T-helper 2 cell treated with Interferon-gamma antibody and Interleukin-4, amounts not matched to agents 5 μg/mL and 100 μg/mL, for 36 hours (primary cell): ENCODE measurements around the gene LRIF1.
"Not testable (repeated sequence)": the region's sequence is repeated elsewhere in the genome, so short reads cannot be mapped to it uniquely, and the experiment has no call there.

Experiments used
- DNase-seq: peaks from one replicate; pipeline ENCODE4 v3.0.0; 2021; ENCODE audit warnings: low spot score
- H3K27ac Mint-ChIP-seq: one replicate; pipeline ENCODE4 v1.8.0; 2021; ENCODE audit warnings: mild to moderate bottlenecking, mixed read lengths
- H3K27me3 Mint-ChIP-seq: one replicate; pipeline ENCODE4 v1.8.0; 2021; ENCODE audit warnings: low read depth, mixed read lengths
- H3K36me3 Mint-ChIP-seq: one replicate; pipeline ENCODE4 v1.8.0; 2021; ENCODE audit warnings: low read depth, mixed read lengths
- H3K4me1 Mint-ChIP-seq: one replicate; pipeline ENCODE4 v1.8.0; 2021; ENCODE audit warnings: low read depth, mixed read lengths
- H3K4me3 Mint-ChIP-seq: one replicate; pipeline ENCODE4 v1.8.0; 2022; ENCODE audit warnings: mild to moderate bottlenecking, moderate library complexity, mixed read lengths
- H3K9me3 Mint-ChIP-seq: one replicate; pipeline ENCODE4 v1.8.0; 2021; ENCODE audit warnings: mixed read lengths

The LRIF1 gene, protein sequence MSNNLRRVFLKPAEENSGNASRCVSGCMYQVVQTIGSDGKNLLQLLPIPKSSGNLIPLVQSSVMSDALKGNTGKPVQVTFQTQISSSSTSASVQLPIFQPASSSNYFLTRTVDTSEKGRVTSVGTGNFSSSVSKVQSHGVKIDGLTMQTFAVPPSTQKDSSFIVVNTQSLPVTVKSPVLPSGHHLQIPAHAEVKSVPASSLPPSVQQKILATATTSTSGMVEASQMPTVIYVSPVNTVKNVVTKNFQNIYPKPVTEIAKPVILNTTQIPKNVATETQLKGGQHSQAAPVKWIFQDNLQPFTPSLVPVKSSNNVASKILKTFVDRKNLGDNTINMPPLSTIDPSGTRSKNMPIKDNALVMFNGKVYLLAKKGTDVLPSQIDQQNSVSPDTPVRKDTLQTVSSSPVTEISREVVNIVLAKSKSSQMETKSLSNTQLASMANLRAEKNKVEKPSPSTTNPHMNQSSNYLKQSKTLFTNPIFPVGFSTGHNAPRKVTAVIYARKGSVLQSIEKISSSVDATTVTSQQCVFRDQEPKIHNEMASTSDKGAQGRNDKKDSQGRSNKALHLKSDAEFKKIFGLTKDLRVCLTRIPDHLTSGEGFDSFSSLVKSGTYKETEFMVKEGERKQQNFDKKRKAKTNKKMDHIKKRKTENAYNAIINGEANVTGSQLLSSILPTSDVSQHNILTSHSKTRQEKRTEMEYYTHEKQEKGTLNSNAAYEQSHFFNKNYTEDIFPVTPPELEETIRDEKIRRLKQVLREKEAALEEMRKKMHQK

DNA sequence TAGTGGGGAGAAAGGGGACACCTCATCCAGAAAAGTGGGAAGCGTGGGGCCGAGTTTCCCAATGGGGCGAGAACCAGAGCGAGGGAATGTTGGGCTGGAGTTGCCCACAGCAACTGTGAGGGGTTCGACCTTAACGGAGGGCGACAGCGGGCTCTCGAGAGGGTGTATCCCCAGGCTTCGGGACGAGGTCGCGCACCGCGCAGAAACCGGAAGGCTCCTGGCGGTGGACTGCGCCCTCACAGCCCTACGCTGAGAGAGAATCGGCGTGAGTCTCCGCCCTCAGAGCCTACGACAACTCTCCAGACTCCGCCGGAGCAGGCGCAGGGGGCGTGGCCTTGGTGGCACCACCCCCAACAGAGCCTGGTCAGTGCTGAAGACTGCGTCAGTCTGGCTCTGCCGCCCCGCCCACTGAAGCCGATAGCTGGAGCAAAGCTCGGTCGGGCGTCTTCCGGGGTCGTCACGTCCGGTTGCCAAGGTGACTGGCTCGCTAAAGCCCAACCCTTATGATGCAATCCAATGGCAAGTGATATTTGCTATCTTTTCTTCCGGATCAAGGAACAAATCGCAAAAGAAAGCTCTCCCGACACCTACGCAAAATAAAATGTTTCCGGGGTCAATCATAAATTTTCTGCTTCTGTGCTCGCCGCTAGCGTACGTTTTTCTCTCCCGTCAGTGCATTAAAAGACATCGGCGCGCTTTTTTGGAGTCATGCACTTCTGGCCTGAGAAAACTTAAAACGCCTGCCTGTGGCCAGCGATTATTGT, at the start of gene LRIF1:
TSS of gene LRIF1 (minus strand) at position 232 of the 764 bp plus-strand sequence. CDS start 234 bp downstream, outside the sequence.
- H3K36me3 Mint-ChIP-seq: peaks cover 41% of the 10 kb centered on the region
- peaks cover 28% of the 10 kb centered on the region for H3K4me1 Mint-ChIP-seq
- peak; percentile 100 for DNase-seq
- H3K9me3 Mint-ChIP-seq: peaks cover 44% of the 10 kb centered on the region
- peak within 1 kb of the TSS; percentile 93 for H3K27ac Mint-ChIP-seq
- H3K4me3 Mint-ChIP-seq: peak within 1 kb of the TSS; percentile 87
- peaks cover 11% of the 10 kb centered on the region for H3K27me3 Mint-ChIP-seq

DNA sequence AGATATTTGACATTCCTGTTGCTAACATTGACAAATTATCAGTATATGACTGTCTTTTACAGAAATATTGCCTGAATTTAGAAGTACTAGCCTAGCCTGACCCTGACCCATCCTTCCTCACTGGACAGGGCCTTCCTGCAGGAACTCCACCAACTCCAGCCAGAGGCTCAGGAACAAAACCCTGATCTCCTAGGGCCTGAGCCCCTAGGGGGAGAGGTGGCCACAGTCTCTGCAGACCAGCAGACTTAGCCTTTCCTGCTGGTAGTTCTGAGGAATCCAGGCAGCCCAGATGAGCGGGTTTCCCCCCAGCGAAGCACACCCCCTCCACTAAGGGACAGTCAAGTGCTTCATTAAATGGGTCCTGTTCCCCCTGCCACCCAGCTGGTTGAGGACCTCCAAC, 44.3 kb upstream of the LRIF1 start:
- H3K9me3 Mint-ChIP-seq: peaks cover 16% of the 10 kb centered on the region
- H3K27me3 Mint-ChIP-seq: peaks cover 10% of the 10 kb centered on the region
- H3K4me1 Mint-ChIP-seq: no peaks in the 10 kb centered on the region
- H3K4me3 Mint-ChIP-seq: no peak overlapping the region
- no peak overlapping the region for H3K27ac Mint-ChIP-seq
- no peak for DNase-seq
- no peaks in the 10 kb centered on the region for H3K36me3 Mint-ChIP-seq

GRCh38 chr1:111006556-111006955, 42.8 kb upstream of the LRIF1 start:
- no peaks in the 10 kb centered on the region for H3K36me3 Mint-ChIP-seq
- H3K4me1 Mint-ChIP-seq: no peaks in the 10 kb centered on the region
- no peak for DNase-seq
- H3K4me3 Mint-ChIP-seq: no peak overlapping the region
- H3K27ac Mint-ChIP-seq: no peak overlapping the region
- H3K27me3 Mint-ChIP-seq: peaks cover 10% of the 10 kb centered on the region
- peaks cover 19% of the 10 kb centered on the region for H3K9me3 Mint-ChIP-seq

DNA sequence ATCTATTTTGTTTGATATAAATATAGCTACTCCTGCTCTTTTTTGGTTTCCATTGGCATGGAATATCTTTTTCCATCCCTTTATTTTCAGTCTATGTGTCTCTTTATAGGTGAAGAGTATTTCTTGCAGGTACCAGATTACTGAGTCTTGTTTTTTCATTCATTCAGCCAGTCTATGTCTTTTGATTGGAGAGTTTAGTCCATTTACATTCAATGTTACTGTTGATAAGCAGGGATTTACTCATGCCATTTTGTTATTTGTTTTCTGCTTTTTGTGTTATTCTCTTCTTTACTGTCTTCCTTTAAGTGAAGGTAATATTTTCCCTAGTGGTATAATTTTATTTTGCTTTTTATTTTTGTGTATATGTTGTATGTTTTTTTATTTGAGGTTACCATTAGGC, 35.9 kb upstream of the LRIF1 start:
- H3K36me3 Mint-ChIP-seq, DNase-seq, H3K4me1 Mint-ChIP-seq, H3K4me3 Mint-ChIP-seq, H3K27ac Mint-ChIP-seq: not testable (repeated sequence)
- Mint-ChIP-seq H3K27me3 (peaks cover 53% of the 10 kb centered on the region), H3K9me3 (peaks cover 16% of the 10 kb centered on the region)

DNA sequence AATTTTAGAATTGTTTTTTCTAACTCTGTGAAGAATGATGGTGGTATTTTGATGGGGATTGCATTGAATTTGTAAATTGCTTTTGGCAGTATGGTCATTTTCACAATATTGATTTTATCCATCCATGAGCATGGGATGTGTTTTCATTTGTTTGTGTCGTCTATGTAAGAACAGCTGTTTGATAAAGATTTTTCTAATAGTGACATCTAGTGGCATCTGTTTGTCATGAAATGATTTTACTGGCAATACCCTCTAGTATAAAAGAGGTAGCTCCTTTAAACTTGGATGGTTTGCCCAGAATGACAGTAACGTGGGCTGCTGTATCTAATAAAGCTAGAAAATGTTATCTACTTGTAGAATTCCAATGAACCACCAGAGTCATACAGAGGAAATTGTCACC, 28.6 kb upstream of the LRIF1 start:
- H3K4me1 Mint-ChIP-seq, DNase-seq, H3K9me3 Mint-ChIP-seq, H3K36me3 Mint-ChIP-seq, H3K27ac Mint-ChIP-seq, H3K4me3 Mint-ChIP-seq: not testable (repeated sequence)
- H3K27me3 Mint-ChIP-seq: peaks cover 51% of the 10 kb centered on the region

DNA sequence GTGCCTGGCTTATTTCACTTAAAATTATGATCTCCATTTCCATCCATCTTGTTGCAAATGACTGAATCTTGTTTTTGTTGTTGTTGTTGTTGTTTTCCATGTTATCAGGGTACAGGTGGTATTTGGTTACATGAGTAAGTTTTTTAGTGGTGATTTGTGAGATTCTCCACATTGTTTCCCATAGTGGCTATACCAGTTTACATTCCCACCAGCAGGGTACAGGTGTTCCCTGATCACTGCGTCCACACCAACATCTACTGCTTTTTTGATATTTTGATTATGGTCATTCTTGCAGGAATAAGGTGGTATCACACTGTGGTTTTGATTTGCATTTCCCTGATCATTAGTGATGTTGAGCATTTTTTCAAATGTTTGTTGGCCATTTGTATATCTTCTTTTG, 27.6 kb upstream of the LRIF1 start:
- peaks cover 43% of the 10 kb centered on the region for H3K27me3 Mint-ChIP-seq

DNA sequence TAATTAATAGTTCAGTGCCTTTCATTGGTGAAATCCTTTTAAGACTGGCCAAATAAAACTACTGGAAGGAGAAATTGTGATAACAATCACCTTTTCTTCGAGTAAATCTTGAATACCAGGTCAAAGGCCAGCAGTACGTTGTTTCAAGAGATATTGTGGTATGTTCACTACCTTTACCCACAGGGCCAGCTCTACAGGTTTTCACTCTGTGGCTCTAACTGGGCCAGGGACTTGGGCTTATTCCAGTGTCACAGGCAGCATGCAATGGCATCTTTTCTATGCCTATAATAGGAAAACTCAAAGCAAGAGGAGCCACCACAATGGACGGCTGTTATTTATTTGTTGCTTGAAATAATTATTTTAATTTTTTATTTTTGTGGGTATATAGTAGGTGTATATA, 26.8 kb upstream of the LRIF1 start:
- Mint-ChIP-seq H3K36me3 (no peaks in the 10 kb centered on the region), H3K4me3 (no peak overlapping the region), H3K27me3 (peaks cover 35% of the 10 kb centered on the region), H3K9me3 (no peaks in the 10 kb centered on the region), H3K27ac (no peak overlapping the region), H3K4me1 (peaks cover 2% of the 10 kb centered on the region)
- DNase-seq: no peak

More for the DNA sequence above, 27.6 kb upstream of the LRIF1 start:
- H3K4me1 Mint-ChIP-seq, H3K9me3 Mint-ChIP-seq, H3K27ac Mint-ChIP-seq, DNase-seq, H3K36me3 Mint-ChIP-seq, H3K4me3 Mint-ChIP-seq: not testable (repeated sequence)

- Mint-ChIP-seq H3K27ac (no peak overlapping the region), H3K36me3 (no peaks in the 10 kb centered on the region), H3K27me3 (peaks cover 13% of the 10 kb centered on the region), H3K4me1 (peaks cover 8% of the 10 kb centered on the region), H3K4me3 (no peak overlapping the region), H3K9me3 (peaks cover 7% of the 10 kb centered on the region)
- no peak for DNase-seq
These were observed 22.7 kb upstream of the LRIF1 start for GRCh38 chr1:110986407-110986891.

- Mint-ChIP-seq H3K27ac (no peak overlapping the region), H3K4me1 (peaks cover 8% of the 10 kb centered on the region), H3K4me3 (no peak overlapping the region), H3K27me3 (peaks cover 4% of the 10 kb centered on the region), H3K36me3 (no peaks in the 10 kb centered on the region), H3K9me3 (peaks cover 12% of the 10 kb centered on the region)
- DNase-seq: no peak
These were observed 18.6 kb upstream of the LRIF1 start for GRCh38 chr1:110982320-110982719.

DNA sequence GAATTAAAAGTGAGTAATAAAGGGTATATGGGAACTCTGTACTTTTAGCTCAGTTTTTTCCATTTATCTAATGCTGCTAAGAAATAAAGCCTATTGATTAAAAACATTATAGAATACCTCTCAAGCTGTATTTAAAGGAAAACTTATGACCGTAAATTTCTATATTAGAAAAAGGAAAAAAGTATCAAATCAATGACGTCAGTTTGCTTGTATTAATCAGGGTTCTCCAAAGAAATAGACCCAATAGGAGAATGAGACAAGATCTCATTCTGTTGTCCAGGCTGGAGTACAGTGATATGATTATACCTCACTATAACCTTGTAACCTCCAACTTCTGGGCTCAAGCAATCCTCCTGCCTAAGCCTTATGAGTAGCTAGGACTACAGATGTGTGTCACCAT, 15.4 kb upstream of the LRIF1 start:
- Mint-ChIP-seq H3K36me3 (peaks cover 4% of the 10 kb centered on the region), H3K9me3 (peaks cover 24% of the 10 kb centered on the region), H3K4me1 (peaks cover 8% of the 10 kb centered on the region), H3K4me3 (no peak overlapping the region), H3K27me3 (peaks cover 7% of the 10 kb centered on the region), H3K27ac (no peak overlapping the region)
- DNase-seq: no peak

GRCh38 chr1:110976089-110976488, 12.4 kb upstream of the LRIF1 start:
- peaks cover 4% of the 10 kb centered on the region for H3K36me3 Mint-ChIP-seq
- peaks cover 16% of the 10 kb centered on the region for H3K9me3 Mint-ChIP-seq
- no peaks in the 10 kb centered on the region for H3K4me1 Mint-ChIP-seq
- H3K4me3 Mint-ChIP-seq: no peak overlapping the region
- DNase-seq: no peak
- no peak overlapping the region for H3K27ac Mint-ChIP-seq
- H3K27me3 Mint-ChIP-seq: peaks cover 18% of the 10 kb centered on the region

GRCh38 chr1:110975265-110975664, 11.5 kb upstream of the LRIF1 start:
- peaks cover 4% of the 10 kb centered on the region for H3K36me3 Mint-ChIP-seq
- peaks cover 25% of the 10 kb centered on the region for H3K27me3 Mint-ChIP-seq
- H3K4me1 Mint-ChIP-seq: no peaks in the 10 kb centered on the region
- DNase-seq: no peak
- peaks cover 16% of the 10 kb centered on the region for H3K9me3 Mint-ChIP-seq
- no peak overlapping the region for H3K4me3 Mint-ChIP-seq
- H3K27ac Mint-ChIP-seq: no peak overlapping the region

GRCh38 chr1:110967256-110967655, 3.5 kb upstream of the LRIF1 start:
- Mint-ChIP-seq H3K4me3 (no peak overlapping the region), H3K4me1 (peaks cover 13% of the 10 kb centered on the region), H3K27me3 (peaks cover 34% of the 10 kb centered on the region), H3K27ac (no peak overlapping the region), H3K36me3 (peaks cover 16% of the 10 kb centered on the region), H3K9me3 (peaks cover 30% of the 10 kb centered on the region)
- no peak for DNase-seq
